Adipocyte (in vitro differentiated cells): ENCODE data around the gene PDE4D.

Experiments used
- DNase-seq: peaks from one replicate; pipeline ENCODE4 v3.0.0-alpha.2; 2015; ENCODE audit warnings: low read depth
- H3K27me3 ChIP-seq: replicated peaks from 2 replicates; pipeline ENCODE4 v1.7.0; 2013; ENCODE audit warnings: mild to moderate bottlenecking, low read length, moderate library complexity; ENCODE audit not compliant: control insufficient read depth, insufficient read depth
- H3K36me3 ChIP-seq: 2 replicates; pipeline ENCODE4 v1.7.0; 2013; ENCODE audit warnings: low read length, mild to moderate bottlenecking, moderate library complexity; ENCODE audit not compliant: control insufficient read depth, insufficient read depth, severe bottlenecking
- H3K4me1 ChIP-seq: 2 replicates; pipeline ENCODE4 v1.7.0; 2013; ENCODE audit warnings: mild to moderate bottlenecking, low read length, moderate library complexity; ENCODE audit not compliant: control insufficient read depth, insufficient read depth
- H3K4me3 ChIP-seq: 2 replicates; pipeline ENCODE4 v1.7.0; 2013; ENCODE audit warnings: mild to moderate bottlenecking, low read length, moderate library complexity
- H3K9ac ChIP-seq: 2 replicates; pipeline ENCODE4 v1.7.0; 2013; ENCODE audit warnings: mild to moderate bottlenecking, low read length, moderate library complexity
- H3K9me3 ChIP-seq: 2 replicates; pipeline ENCODE4 v1.7.0; 2013; ENCODE audit warnings: mild to moderate bottlenecking, low read length, moderate library complexity; ENCODE audit not compliant: control insufficient read depth

The PDE4D gene

DNA sequence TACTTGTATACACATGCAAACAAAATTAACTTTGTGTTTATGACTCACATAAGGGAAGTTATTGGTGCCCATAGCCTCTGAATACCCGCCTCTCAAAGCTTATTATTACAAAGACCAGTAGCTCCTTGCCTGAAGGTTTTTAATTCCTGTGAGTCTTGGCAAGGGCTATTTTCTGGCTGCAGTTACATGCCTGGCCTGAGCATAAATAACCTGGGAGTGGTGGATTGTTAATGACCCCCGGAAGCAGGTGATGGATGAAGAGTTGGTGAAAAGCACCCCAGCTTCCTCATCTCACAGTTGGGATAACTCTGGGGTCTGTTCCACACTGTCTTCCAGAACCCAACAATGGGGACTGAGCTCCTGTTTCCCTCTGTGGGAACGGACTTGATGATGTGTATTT lies 594.5 kb downstream of the PDE4D start:
- no peak overlapping the region for H3K9ac ChIP-seq
- no peak for DNase-seq

DNA sequence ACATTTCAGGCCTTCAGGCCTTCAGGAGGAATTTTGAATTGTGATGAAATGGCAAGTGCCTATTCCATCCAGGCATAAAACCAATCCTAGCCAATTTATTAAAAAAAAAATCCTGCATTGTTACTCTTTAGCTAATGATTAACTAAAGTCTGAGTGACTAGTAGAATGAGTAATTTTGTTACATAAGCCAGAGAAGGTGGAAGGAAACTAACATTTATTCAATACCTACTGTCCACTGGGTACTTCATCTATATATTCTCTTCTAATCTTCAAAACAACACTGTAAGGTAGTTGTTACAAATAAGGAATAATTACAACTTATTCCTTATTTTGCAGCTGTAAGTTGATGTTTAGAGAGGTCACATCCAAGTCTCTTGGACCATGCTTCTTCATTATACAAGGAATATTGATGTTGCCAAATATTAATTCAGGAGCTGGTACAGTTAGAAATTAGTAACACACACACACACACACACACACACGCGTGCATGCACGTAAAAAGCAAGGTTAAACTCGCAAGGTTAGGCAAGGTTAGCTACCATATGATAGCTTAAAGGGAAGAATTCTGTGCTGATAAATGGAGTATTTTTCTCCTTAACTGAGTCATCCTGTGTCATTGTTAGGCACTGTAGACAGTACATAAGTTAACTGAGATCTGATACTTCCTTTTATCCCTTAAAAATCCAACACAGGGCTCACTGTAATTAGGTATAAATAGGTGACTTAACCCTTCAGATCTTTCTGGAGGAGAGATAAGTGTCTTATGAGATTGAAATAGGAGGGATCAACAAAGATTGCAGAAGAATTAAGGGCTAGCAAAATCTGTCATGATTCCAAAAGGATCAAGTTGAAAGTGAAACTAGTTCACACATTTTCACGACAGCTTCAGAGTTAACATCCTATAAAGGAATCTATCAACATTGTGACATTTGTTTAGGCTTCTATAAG lies 596.9 kb downstream of the PDE4D start:
- H3K9me3 ChIP-seq, result no peaks in the 10 kb centered on the region
- peak overlapping the region; percentile 72 for H3K9ac ChIP-seq
- H3K4me1 ChIP-seq, result peaks cover 3% of the 10 kb centered on the region
- H3K27me3 ChIP-seq, result no peaks in the 10 kb centered on the region
- no peaks in the 10 kb centered on the region for H3K36me3 ChIP-seq
- H3K4me3 ChIP-seq, result peak overlapping the region; percentile 77
- peak; percentile 42 for DNase-seq

More for the DNA sequence above, 594.5 kb downstream of the PDE4D start:
- no peaks in the 10 kb centered on the region for H3K36me3 ChIP-seq
- H3K4me1 ChIP-seq, result peaks cover 3% of the 10 kb centered on the region
- H3K9me3 ChIP-seq, result no peaks in the 10 kb centered on the region
- no peaks in the 10 kb centered on the region for H3K27me3 ChIP-seq
- H3K4me3 ChIP-seq, result no peak overlapping the region

DNA sequence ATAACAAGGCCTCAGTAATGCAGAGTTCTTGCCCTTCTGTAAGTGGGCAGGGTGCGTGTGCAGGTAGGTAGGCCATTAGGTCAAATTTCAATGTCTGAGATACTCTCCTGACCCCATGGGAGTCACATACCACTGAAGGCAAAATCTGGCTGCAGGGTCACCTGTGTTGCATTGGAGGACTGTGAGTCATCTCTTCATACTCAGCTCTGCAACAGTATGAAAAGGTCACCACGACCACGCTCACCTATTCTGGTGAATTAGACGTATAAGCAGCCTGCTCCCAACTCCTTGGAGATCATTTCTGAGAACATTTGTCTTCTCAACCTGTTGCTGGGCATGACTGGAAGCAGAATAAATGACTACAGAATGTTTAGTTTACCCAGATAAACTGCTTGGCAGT lies 599.8 kb downstream of the PDE4D start:
- no peaks in the 10 kb centered on the region for H3K27me3 ChIP-seq
- H3K4me3 ChIP-seq, result no peak overlapping the region
- no peak for DNase-seq
- H3K4me1 ChIP-seq, result peaks cover 3% of the 10 kb centered on the region
- no peak overlapping the region for H3K9ac ChIP-seq
- no peaks in the 10 kb centered on the region for H3K9me3 ChIP-seq
- no peaks in the 10 kb centered on the region for H3K36me3 ChIP-seq

DNA sequence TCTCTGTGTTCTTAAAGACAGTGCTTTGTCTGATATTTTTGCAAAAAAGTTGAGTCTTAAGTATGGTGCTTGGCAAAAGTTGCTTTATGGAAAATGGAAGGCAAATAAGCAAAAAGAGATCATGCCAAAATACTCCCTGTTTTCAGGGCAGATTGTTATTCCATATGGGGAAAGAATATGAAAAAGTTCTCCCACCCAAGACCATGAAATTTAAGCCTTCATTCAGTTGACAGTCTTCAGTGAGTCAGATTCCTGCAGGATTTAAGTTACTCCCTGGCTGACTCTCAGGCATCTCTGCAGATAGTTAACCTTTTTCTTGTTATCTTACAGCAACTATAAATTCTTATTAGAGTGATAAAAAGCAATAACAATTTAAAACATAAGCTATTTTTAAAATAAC lies 601.6 kb downstream of the PDE4D start:
- H3K27me3 ChIP-seq, result no peaks in the 10 kb centered on the region
- H3K9ac ChIP-seq, result no peak overlapping the region
- DNase-seq, result no peak
- H3K4me1 ChIP-seq, result no peaks in the 10 kb centered on the region
- H3K9me3 ChIP-seq, result no peaks in the 10 kb centered on the region
- no peaks in the 10 kb centered on the region for H3K36me3 ChIP-seq
- no peak overlapping the region for H3K4me3 ChIP-seq

DNA sequence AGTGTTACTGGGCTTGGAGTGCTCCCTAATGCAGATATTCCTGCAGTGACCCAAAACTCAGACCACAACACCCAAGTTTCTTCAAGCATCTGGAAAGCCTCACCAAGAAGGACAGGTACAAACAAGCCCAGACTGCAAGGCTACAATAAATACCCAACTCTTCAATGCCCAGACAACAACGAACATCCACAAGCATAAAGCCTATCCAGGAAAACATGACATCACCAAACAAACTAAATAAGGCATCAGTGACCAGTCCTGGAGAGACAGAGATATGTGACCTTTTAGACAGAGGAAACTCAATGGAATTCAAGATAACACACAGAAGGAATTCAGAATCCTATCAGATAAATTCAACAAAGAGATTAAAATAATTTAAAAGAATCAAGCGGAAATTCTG lies 605.6 kb downstream of the PDE4D start:
- no peaks in the 10 kb centered on the region for H3K9me3 ChIP-seq
- no peak for DNase-seq
- no peak overlapping the region for H3K4me3 ChIP-seq
- no peaks in the 10 kb centered on the region for H3K4me1 ChIP-seq
- no peak overlapping the region for H3K9ac ChIP-seq
- no peaks in the 10 kb centered on the region for H3K36me3 ChIP-seq
- no peaks in the 10 kb centered on the region for H3K27me3 ChIP-seq

DNA sequence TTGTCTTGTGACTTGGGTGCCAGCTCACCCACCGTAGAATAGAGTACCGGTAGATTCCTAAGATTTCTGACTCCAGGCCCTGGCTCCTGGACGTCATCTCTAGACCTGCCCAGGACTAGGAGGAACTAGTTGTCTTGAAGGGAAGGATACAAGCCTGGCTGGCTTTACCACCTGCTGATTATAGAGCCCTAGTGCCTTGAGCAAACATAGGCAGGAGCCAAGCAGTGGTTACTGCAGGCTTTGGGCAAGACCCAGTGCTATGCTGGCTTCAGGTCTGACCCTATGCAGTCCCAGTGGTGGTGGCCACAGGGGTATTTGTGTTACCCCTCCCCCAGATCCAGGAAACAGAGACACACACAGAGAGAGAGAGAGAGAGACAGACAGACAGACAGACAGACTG lies 606.2 kb downstream of the PDE4D start:
- Histone ChIP-seq H3K36me3 (no peaks in the 10 kb centered on the region), H3K9ac (no peak overlapping the region), H3K4me1 (no peaks in the 10 kb centered on the region), H3K4me3 (no peak overlapping the region), H3K9me3 (no peaks in the 10 kb centered on the region), H3K27me3 (no peaks in the 10 kb centered on the region)
- no peak for DNase-seq

DNA sequence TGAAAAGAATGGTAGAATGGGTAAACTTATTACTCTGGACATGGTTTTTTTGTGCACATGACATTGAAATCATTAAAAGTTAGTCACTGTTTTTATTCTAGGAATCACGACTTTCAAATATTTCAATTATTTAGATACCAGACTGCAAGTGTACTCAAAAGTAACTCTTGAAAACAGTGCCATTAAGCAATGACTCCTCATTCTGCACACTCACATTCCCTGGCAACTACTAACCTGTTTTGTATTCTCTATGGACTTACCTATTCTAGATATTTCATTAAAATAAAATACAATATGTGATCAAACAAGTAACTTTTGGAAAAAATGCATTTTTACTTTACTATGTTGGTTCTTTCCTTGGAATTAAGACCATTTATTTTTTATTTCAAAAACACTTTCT lies 607.0 kb downstream of the PDE4D start:
- no peak for DNase-seq
- H3K4me1 ChIP-seq, result no peaks in the 10 kb centered on the region
- H3K4me3 ChIP-seq, result no peak overlapping the region
- no peaks in the 10 kb centered on the region for H3K9me3 ChIP-seq
- no peaks in the 10 kb centered on the region for H3K27me3 ChIP-seq
- H3K9ac ChIP-seq, result no peak overlapping the region
- no peaks in the 10 kb centered on the region for H3K36me3 ChIP-seq

DNA sequence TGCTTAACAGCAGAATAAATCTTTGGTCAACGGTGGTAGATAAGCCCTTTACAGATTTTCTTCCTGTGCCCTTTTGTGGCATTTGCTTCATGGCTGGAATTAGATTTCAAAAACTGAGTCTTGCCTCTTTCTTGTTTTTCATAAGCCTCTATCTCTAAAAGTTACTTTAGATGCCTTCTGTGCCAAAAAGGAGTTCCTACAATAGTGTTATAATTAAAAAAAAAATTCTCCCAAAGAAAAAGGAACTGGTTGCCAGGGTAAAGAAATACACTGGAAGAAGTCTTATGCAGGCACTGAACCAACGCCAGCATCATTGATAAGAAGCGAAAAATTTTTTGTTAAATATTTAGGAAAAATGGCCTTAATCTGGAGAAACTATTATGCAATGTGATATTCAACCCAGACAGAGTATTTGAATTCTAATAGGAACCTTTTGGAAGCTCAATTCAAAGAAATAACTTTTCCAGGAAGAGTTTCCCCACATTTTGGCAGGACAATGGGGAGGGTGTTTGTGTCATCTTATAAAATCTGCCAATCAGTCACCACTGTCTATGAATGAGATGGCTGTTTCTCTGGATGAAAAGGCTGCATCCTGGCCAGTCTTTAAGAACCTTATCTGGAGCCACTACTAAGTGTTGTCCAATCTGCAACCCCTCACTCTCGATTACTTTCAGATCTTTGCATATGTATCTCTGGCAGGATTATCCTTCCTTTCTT lies 608.1 kb downstream of the PDE4D start:
- H3K36me3 ChIP-seq, result no peaks in the 10 kb centered on the region
- H3K9ac ChIP-seq, result no peak overlapping the region
- no peak for DNase-seq
- no peaks in the 10 kb centered on the region for H3K27me3 ChIP-seq
- H3K4me3 ChIP-seq, result no peak overlapping the region
- H3K4me1 ChIP-seq, result no peaks in the 10 kb centered on the region
- no peaks in the 10 kb centered on the region for H3K9me3 ChIP-seq

DNA sequence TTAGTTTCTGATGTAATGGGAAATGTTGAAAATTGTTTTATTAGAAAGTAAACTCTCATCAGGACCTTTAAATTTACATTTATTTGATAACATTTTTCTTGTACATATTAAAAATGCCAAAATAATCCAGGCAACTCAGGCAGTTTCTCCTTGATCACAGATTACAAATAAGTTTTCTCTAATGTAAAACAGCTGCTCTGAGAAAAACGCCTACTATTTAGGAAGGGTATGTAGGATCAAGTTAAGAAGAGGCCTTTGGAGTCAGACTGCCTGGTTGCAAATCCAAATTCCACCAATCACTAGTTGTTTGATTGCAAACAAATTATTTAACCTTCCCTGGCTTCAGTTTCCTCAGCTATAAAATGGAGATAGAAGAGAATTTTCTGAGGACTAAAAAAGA lies 610.8 kb downstream of the PDE4D start:
- Histone ChIP-seq H3K36me3 (no peaks in the 10 kb centered on the region), H3K4me3 (no peak overlapping the region), H3K9ac (no peak overlapping the region), H3K4me1 (no peaks in the 10 kb centered on the region), H3K9me3 (no peaks in the 10 kb centered on the region), H3K27me3 (no peaks in the 10 kb centered on the region)
- peak; percentile 8 for DNase-seq

DNA sequence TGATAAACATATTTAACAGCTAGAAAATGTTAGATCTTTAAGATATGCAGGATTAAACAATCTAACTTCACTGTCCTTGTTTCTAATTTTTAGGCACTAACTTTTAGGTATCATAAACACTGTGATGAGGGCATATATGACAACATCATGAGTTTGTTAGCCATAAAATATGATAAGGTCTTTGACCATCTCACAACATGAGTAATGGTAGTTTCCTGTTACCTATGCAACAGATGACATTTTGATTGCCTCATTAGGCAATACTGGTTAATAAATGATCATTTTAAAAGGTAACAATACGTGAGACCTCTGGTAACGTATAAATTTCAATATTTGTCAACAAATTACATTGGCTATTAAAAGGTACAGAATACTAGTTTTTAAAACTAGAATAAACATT lies 613.5 kb downstream of the PDE4D start:
- peaks cover 14% of the 10 kb centered on the region for H3K4me1 ChIP-seq
- no peak overlapping the region for H3K4me3 ChIP-seq
- H3K27me3 ChIP-seq, result no peaks in the 10 kb centered on the region
- no peaks in the 10 kb centered on the region for H3K36me3 ChIP-seq
- no peak overlapping the region for H3K9ac ChIP-seq
- DNase-seq, result no peak
- no peaks in the 10 kb centered on the region for H3K9me3 ChIP-seq

DNA sequence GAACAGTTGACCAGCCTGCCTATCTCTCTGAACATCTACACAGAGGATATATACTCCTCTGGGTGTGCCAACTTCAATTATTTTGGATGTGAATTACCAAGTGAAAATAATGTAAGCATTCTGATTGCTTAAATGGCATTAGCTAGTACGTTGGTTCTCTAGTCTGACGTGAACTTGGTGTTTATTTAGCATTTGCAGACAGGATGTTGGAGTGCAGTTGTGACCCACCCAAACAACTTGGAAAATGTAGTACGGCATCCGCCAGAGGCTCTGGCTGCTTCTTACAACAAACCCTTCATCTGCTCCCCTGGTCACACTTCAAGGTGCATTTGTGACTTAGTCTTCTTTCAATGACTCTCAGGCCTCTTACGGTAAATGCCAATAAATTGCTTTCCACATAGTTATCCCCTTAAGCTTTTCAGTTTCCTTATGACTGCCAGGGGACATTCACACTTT lies 616.6 kb downstream of the PDE4D start:
- no peaks in the 10 kb centered on the region for H3K36me3 ChIP-seq
- no peak for DNase-seq
- no peaks in the 10 kb centered on the region for H3K27me3 ChIP-seq
- no peak overlapping the region for H3K4me3 ChIP-seq
- H3K9ac ChIP-seq, result no peak overlapping the region
- peaks cover 18% of the 10 kb centered on the region for H3K4me1 ChIP-seq
- no peaks in the 10 kb centered on the region for H3K9me3 ChIP-seq
